Duodenal mucosa (tissue), 2 donors: ENCODE results near the gene PIGV.

Source experiments
- H3K27ac ChIP-seq: one replicate; pipeline ENCODE4 v1.7.0; 2013; ENCODE audit warnings: low read depth, low read length
- H3K27me3 ChIP-seq, 2 donors: one replicate each; pipeline ENCODE4 v1.7.0; 2013; ENCODE audit warnings: low read length in 2 of 2, control low read depth in 1 of 2; ENCODE audit not compliant: insufficient read depth in 2 of 2, control insufficient read depth in 1 of 2
- H3K36me3 ChIP-seq, 2 donors: one replicate each; pipeline ENCODE4 v1.7.0; 2013; ENCODE audit warnings: low read length in 2 of 2, control low read depth in 1 of 2; ENCODE audit not compliant: insufficient read depth in 2 of 2, control insufficient read depth in 1 of 2
- H3K4me1 ChIP-seq, 2 donors: one replicate each; pipeline ENCODE4 v1.7.0; 2013; ENCODE audit warnings: low read length in 2 of 2, control low read depth in 1 of 2; ENCODE audit not compliant: insufficient read depth in 2 of 2, control insufficient read depth in 1 of 2
- H3K4me3 ChIP-seq, 2 donors: one replicate each; pipeline ENCODE4 v1.7.0; 2013; ENCODE audit warnings: low read length in 2 of 2, low read depth in 1 of 2
- H3K9ac ChIP-seq, 2 donors: one replicate each; pipeline ENCODE4 v1.7.0; 2013; ENCODE audit warnings: low read length in 2 of 2, low read depth in 1 of 2
- H3K9me3 ChIP-seq, 2 donors: one replicate each; pipeline ENCODE4 v1.7.0; 2013; ENCODE audit warnings: low read length in 2 of 2, control low read depth in 1 of 2; ENCODE audit not compliant: control insufficient read depth in 1 of 2

PIGV gene

GRCh38 chr1:26811708-26812107 is 24.0 kb downstream of the PIGV start:
- Histone ChIP-seq H3K4me3 (no peak overlapping the region), H3K4me1 (no peaks in the 10 kb centered on the region), H3K27ac (no peak overlapping the region), H3K9me3 (no peaks in the 10 kb centered on the region), H3K36me3 (no peaks in the 10 kb centered on the region), H3K9ac (peak overlapping the region in 1 of 2 donors; percentile 23), H3K27me3 (no peaks in the 10 kb centered on the region)

GRCh38 chr1:26814377-26814776 is 26.6 kb downstream of the PIGV start:
- Histone ChIP-seq H3K4me3 (no peak overlapping the region), H3K36me3 (no peaks in the 10 kb centered on the region), H3K9me3 (no peaks in the 10 kb centered on the region), H3K4me1 (no peaks in the 10 kb centered on the region), H3K27ac (no peak overlapping the region), H3K27me3 (no peaks in the 10 kb centered on the region), H3K9ac (no peak overlapping the region)

GRCh38 chr1:26814893-26815292 is 27.1 kb downstream of the PIGV start:
- no peaks in the 10 kb centered on the region for H3K27me3 ChIP-seq
- H3K9me3 ChIP-seq: no peaks in the 10 kb centered on the region
- no peaks in the 10 kb centered on the region for H3K4me1 ChIP-seq
- H3K9ac ChIP-seq: no peak overlapping the region
- no peak overlapping the region for H3K4me3 ChIP-seq
- no peaks in the 10 kb centered on the region for H3K36me3 ChIP-seq
- H3K27ac ChIP-seq: no peak overlapping the region

- Histone ChIP-seq H3K4me3 (peak overlapping the region in 1 of 2 donors; percentile 38), H3K4me1 (peaks cover 18 to 19% of the 10 kb centered on the region in 2 donors), H3K27ac (no peak overlapping the region), H3K27me3 (no peaks in the 10 kb centered on the region), H3K9ac (peak overlapping the region in 1 of 2 donors; percentile 8), H3K9me3 (no peaks in the 10 kb centered on the region), H3K36me3 (no peaks in the 10 kb centered on the region)
Observed at GRCh38 chr1:26820784-26821269, 33.1 kb downstream of the PIGV start.

- H3K9ac ChIP-seq: no peak overlapping the region
- H3K27ac ChIP-seq: no peak overlapping the region
- no peaks in the 10 kb centered on the region for H3K9me3 ChIP-seq
- H3K4me3 ChIP-seq: no peak overlapping the region
- no peaks in the 10 kb centered on the region for H3K36me3 ChIP-seq
- no peaks in the 10 kb centered on the region for H3K27me3 ChIP-seq
- peaks cover 23 to 30% of the 10 kb centered on the region in 2 donors for H3K4me1 ChIP-seq
Observed at GRCh38 chr1:26822737-26823395, 35.1 kb downstream of the PIGV start.

GRCh38 chr1:26824731-26825130 is 37.0 kb downstream of the PIGV start:
- Histone ChIP-seq H3K9me3 (no peaks in the 10 kb centered on the region), H3K27ac (no peak overlapping the region), H3K4me3 (peak overlapping the region in 1 of 2 donors; percentile 5), H3K4me1 (peaks cover 39 to 45% of the 10 kb centered on the region in 2 donors), H3K9ac (no peak overlapping the region), H3K36me3 (no peaks in the 10 kb centered on the region), H3K27me3 (no peaks in the 10 kb centered on the region)

- Histone ChIP-seq H3K9ac (peak within 1 kb of the TSS; percentile 67), H3K4me1 (peaks cover 44 to 49% of the 10 kb centered on the region in 2 donors), H3K4me3 (peak within 1 kb of the TSS; percentile 70 to 73), H3K36me3 (peaks cover 0 to 10% of the 10 kb centered on the region in 2 donors), H3K9me3 (no peaks in the 10 kb centered on the region), H3K27me3 (no peaks in the 10 kb centered on the region), H3K27ac (peak within 1 kb of the TSS; percentile 34)
Observed at GRCh38 chr1:26826261-26827105, 38.7 kb downstream of the PIGV start, which contains the start of gene ZDHHC18. Gene ZDHHC18, plus strand, starts transcription at chr1:26826688. Its CDS starts 117 bp downstream, at chr1:26826805.

- H3K4me3 ChIP-seq: peak overlapping the region; percentile 70 to 72
- H3K9me3 ChIP-seq: no peaks in the 10 kb centered on the region
- H3K36me3 ChIP-seq: peaks cover 4 to 16% of the 10 kb centered on the region in 2 donors
- H3K27me3 ChIP-seq: no peaks in the 10 kb centered on the region
- peak overlapping the region; percentile 27 for H3K27ac ChIP-seq
- H3K4me1 ChIP-seq: peaks cover 51 to 55% of the 10 kb centered on the region in 2 donors
- H3K9ac ChIP-seq: peak overlapping the region; percentile 51 to 65
Observed at GRCh38 chr1:26827106-26827604, 39.4 kb downstream of the PIGV start.

GRCh38 chr1:26827663-26828062 is 39.9 kb downstream of the PIGV start:
- Histone ChIP-seq H3K27me3 (no peaks in the 10 kb centered on the region), H3K36me3 (peaks cover 9 to 21% of the 10 kb centered on the region in 2 donors), H3K4me3 (peak overlapping the region; percentile 70 to 72), H3K9ac (peak overlapping the region; percentile 51 to 65), H3K27ac (peak overlapping the region; percentile 27), H3K4me1 (peaks cover 51 to 57% of the 10 kb centered on the region in 2 donors), H3K9me3 (no peaks in the 10 kb centered on the region)
